GM21447 (cell line): ENCODE results near the gene KRT33A.
"Not testable (repeated sequence)": the region's sequence is repeated elsewhere in the genome, so short reads cannot be mapped to it uniquely, and the experiment has no call there.

Source experiments
- ATAC-seq: cut with Tn5 transposase; IDR thresholded peaks from one replicate; pipeline ENCODE4 v1.9.1; 2021; ENCODE audit not compliant: unreplicated experiment

Gene KRT33A

GRCh38 chr17:41366070-41366469 lies 15.4 kb upstream of the KRT33A start:
- no peak for ATAC-seq

- no peak for ATAC-seq
These were observed 13.3 kb upstream of the KRT33A start for GRCh38 chr17:41363881-41364280.

GRCh38 chr17:41360296-41360995 lies 9.8 kb upstream of the KRT33A start:
- no peak for ATAC-seq

- ATAC-seq: no peak
These were observed 3.9 kb upstream of the KRT33A start for GRCh38 chr17:41354536-41354935.

GRCh38 chr17:41352597-41353366 lies 2.2 kb upstream of the KRT33A start:
- no peak for ATAC-seq

GRCh38 chr17:41351177-41351576 lies 549 bp upstream of the KRT33A start:
- ATAC-seq: no peak

GRCh38 chr17:41347869-41348760 lies 2.5 kb downstream of the KRT33A start:
- no peak for ATAC-seq

GRCh38 chr17:41346421-41346820 lies 4.2 kb downstream of the KRT33A start:
- ATAC-seq: not testable (repeated sequence)

GRCh38 chr17:41345992-41346391 lies 4.6 kb downstream of the KRT33A start:
- no peak for ATAC-seq

- ATAC-seq: no peak
These were observed 7.6 kb downstream of the KRT33A start for GRCh38 chr17:41343029-41343428.

GRCh38 chr17:41340934-41341861 lies 9.4 kb downstream of the KRT33A start:
- no peak for ATAC-seq

- ATAC-seq: no peak
These were observed 10.1 kb downstream of the KRT33A start for GRCh38 chr17:41340494-41340893.

- ATAC-seq: no peak
These were observed 11.0 kb downstream of the KRT33A start for GRCh38 chr17:41339571-41340172.

GRCh38 chr17:41338961-41339485 lies 11.6 kb downstream of the KRT33A start:
- peak; percentile 47 for ATAC-seq

- ATAC-seq: no peak
These were observed 14.9 kb downstream of the KRT33A start for GRCh38 chr17:41335747-41336146.

GRCh38 chr17:41334385-41335305 lies 16.0 kb downstream of the KRT33A start:
- ATAC-seq: no peak

GRCh38 chr17:41333836-41334235 lies 16.8 kb downstream of the KRT33A start:
- ATAC-seq: no peak

GRCh38 chr17:41333098-41333497 lies 17.5 kb downstream of the KRT33A start:
- no peak for ATAC-seq

GRCh38 chr17:41332239-41332638 lies 18.4 kb downstream of the KRT33A start:
- ATAC-seq: no peak
